ENCODE results near the gene CARHSP1.
"Not testable (repeated sequence)": the region's sequence is repeated elsewhere in the genome, so short reads cannot be mapped to it uniquely, and the experiment has no call there.

Gene CARHSP1

DNA sequence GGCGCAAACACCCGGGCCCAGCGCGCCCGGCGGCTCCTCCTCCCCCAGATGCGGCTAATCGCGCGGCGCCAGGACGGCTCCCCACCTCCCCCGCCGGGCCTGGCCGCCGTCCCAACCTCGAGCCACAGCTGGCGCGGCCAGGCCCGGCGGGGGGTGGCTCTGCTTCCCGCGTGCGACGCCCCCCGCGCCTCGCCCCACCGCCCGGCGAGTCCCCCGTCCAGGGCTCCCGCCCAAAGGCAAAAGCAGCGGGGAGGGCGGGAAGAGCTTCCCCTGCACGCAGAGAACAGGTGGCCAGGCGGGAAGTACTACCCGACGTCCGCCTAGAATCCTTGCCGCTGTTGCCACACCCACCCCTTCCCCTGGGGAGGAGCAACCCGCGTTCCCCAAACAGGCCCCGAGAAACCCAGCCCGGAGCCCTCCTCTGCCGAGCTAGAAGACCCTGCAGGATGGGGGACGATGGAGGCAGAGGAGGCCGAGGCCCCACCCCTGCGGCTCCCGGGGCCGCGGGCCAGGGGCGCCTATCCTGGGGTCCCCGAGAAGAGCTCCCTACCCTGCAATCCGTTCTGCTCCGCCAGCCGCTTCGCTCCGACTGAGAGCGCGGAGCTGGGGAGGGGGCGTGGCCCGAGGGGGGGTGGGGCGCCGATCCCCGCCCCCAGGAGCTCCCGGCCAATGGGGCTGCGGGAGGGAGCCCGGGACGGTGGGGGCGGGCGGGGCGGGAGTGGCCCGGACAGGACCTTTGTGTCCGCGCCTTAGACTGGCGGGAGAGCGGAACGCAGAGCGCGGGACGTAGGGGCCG, at the start of gene CARHSP1:
CARHSP1 (minus strand) TSS at position 591 of the 796 bp plus-strand sequence. CDS start 9,678 bp downstream, outside the sequence.
- peak; percentile 78 for ATAC-seq
- TF ChIP-seq TCF4 (CRISPR knock-in tag; IDR thresholded peaks at IDR 0.05; ENCODE audit: borderline replicate concordance) = peak; percentile 18; the same call in 1 of the 2 replicates
- TF ChIP-seq, protein P1, sequence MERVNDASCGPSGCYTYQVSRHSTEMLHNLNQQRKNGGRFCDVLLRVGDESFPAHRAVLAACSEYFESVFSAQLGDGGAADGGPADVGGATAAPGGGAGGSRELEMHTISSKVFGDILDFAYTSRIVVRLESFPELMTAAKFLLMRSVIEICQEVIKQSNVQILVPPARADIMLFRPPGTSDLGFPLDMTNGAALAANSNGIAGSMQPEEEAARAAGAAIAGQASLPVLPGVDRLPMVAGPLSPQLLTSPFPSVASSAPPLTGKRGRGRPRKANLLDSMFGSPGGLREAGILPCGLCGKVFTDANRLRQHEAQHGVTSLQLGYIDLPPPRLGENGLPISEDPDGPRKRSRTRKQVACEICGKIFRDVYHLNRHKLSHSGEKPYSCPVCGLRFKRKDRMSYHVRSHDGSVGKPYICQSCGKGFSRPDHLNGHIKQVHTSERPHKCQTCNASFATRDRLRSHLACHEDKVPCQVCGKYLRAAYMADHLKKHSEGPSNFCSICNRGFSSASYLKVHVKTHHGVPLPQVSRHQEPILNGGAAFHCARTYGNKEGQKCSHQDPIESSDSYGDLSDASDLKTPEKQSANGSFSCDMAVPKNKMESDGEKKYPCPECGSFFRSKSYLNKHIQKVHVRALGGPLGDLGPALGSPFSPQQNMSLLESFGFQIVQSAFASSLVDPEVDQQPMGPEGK (CRISPR knock-in tag; IDR thresholded peaks at IDR 0.05; ENCODE audit: borderline replicate concordance) = peak; percentile 55; the same call in 1 of the 2 replicates
- TF ChIP-seq, protein P2, sequence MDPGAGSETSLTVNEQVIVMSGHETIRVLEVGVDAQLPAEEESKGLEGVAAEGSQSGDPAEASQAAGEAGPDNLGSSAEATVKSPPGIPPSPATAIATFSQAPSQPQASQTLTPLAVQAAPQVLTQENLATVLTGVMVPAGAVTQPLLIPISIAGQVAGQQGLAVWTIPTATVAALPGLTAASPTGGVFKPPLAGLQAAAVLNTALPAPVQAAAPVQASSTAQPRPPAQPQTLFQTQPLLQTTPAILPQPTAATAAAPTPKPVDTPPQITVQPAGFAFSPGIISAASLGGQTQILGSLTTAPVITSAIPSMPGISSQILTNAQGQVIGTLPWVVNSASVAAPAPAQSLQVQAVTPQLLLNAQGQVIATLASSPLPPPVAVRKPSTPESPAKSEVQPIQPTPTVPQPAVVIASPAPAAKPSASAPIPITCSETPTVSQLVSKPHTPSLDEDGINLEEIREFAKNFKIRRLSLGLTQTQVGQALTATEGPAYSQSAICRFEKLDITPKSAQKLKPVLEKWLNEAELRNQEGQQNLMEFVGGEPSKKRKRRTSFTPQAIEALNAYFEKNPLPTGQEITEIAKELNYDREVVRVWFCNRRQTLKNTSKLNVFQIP (CRISPR knock-in tag; IDR thresholded peaks at IDR 0.05; ENCODE audit: borderline replicate concordance, low read depth) = no peak

DNA sequence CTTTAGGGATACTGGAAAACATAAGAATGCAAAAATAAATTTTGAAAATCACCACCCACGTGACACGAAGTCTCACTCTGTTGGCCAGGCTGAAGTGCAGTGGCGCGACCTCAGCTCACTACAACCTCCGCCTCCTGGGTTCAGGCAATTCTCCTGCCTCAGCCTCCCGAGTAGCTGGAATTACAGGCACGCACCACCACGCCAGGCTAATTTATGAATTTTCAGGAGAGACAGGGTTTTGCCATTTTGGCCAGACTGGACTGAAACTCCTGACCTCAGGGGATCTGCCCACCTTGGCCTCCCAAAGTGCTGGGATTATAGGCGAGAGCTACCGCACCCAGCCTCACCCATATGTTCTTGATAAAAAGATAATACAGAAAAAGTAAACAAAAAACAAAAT, 48.5 kb upstream of the CARHSP1 start:
- not testable (repeated sequence) for ATAC-seq

DNA sequence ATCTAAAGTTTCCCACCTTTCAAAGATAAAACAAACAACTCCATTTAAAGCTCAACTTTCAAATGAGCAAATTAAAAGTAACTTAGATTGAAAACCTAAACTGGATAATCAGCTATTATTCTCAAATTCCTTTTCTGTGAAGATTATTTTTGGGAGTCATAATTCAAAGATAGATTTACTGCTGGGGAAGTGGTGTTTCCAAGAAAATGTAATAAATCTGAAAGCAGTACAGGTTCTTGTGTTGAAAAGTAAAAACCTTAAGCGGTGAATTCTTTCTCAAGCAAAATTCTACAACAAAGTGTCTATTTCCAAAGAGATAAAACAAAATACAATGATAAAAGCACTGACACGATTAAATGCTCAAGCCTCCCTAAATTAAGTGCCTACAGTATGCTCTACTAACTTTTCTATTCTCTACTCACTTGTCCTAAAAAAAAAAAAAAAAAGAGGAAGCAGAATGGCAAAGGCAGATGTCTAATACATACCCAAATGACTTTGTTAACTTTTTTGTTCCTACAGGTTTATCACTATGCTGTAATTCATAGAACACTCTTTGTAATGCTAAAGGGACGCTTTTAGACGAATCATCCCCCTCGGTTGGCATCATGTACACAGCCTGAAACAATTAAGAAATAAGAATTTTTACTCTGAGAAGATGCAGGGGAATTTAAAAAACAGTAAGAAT, 47.9 kb upstream of the CARHSP1 start:
- no peak for ATAC-seq
- TF ChIP-seq ARNTL (CRISPR knock-in tag; IDR thresholded peaks at IDR 0.05; ENCODE audit: borderline replicate concordance, low read depth) (no peak), ZC3H10 (CRISPR knock-in tag; IDR thresholded peaks at IDR 0.05) (no peak), BACH2 (CRISPR knock-in tag; IDR thresholded peaks at IDR 0.05; ENCODE audit: borderline replicate concordance) (no peak), OSR1 (CRISPR knock-in tag; IDR thresholded peaks at IDR 0.05) (no peak), TOX (CRISPR knock-in tag; IDR thresholded peaks at IDR 0.05; ENCODE audit: borderline replicate concordance) (no peak), SNAI2 (CRISPR knock-in tag; IDR thresholded peaks at IDR 0.05) (no peak), ESRRG (CRISPR knock-in tag; IDR thresholded peaks at IDR 0.05) (no peak), ZNF8 (CRISPR knock-in tag; IDR thresholded peaks at IDR 0.05) (no peak), RARB (CRISPR knock-in tag; IDR thresholded peaks at IDR 0.05) (no peak), ZFP3 (CRISPR knock-in tag; IDR thresholded peaks at IDR 0.05) (no peak), TCF4 (CRISPR knock-in tag; IDR thresholded peaks at IDR 0.05; ENCODE audit: borderline replicate concordance) (no peak), PPARA (CRISPR knock-in tag; IDR thresholded peaks at IDR 0.05; ENCODE audit: borderline replicate concordance) (no peak), ZNF565 (CRISPR knock-in tag; conservative IDR thresholded peaks at IDR 0.05; ENCODE audit: low read depth) (no peak), CSDC2 (CRISPR knock-in tag; IDR thresholded peaks at IDR 0.05) (no peak), GLIS3 (CRISPR knock-in tag; IDR thresholded peaks at IDR 0.05) (no peak), ISL1 (CRISPR knock-in tag; IDR thresholded peaks at IDR 0.05) (no peak)
- TF ChIP-seq, protein P3, sequence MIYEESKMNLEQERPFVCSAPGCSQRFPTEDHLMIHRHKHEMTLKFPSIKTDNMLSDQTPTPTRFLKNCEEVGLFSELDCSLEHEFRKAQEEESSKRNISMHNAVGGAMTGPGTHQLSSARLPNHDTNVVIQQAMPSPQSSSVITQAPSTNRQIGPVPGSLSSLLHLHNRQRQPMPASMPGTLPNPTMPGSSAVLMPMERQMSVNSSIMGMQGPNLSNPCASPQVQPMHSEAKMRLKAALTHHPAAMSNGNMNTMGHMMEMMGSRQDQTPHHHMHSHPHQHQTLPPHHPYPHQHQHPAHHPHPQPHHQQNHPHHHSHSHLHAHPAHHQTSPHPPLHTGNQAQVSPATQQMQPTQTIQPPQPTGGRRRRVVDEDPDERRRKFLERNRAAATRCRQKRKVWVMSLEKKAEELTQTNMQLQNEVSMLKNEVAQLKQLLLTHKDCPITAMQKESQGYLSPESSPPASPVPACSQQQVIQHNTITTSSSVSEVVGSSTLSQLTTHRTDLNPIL (CRISPR knock-in tag; IDR thresholded peaks at IDR 0.05; ENCODE audit: low read depth) = no peak
- TF ChIP-seq, protein P4, sequence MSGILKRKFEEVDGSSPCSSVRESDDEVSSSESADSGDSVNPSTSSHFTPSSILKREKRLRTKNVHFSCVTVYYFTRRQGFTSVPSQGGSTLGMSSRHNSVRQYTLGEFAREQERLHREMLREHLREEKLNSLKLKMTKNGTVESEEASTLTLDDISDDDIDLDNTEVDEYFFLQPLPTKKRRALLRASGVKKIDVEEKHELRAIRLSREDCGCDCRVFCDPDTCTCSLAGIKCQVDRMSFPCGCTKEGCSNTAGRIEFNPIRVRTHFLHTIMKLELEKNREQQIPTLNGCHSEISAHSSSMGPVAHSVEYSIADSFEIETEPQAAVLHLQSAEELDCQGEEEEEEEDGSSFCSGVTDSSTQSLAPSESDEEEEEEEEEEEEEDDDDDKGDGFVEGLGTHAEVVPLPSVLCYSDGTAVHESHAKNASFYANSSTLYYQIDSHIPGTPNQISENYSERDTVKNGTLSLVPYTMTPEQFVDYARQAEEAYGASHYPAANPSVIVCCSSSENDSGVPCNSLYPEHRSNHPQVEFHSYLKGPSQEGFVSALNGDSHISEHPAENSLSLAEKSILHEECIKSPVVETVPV (CRISPR knock-in tag; IDR thresholded peaks at IDR 0.05) = no peak
- TF ChIP-seq, protein P2 (CRISPR knock-in tag; IDR thresholded peaks at IDR 0.05; ENCODE audit: borderline replicate concordance, low read depth) = no peak
- TF ChIP-seq, protein P5, sequence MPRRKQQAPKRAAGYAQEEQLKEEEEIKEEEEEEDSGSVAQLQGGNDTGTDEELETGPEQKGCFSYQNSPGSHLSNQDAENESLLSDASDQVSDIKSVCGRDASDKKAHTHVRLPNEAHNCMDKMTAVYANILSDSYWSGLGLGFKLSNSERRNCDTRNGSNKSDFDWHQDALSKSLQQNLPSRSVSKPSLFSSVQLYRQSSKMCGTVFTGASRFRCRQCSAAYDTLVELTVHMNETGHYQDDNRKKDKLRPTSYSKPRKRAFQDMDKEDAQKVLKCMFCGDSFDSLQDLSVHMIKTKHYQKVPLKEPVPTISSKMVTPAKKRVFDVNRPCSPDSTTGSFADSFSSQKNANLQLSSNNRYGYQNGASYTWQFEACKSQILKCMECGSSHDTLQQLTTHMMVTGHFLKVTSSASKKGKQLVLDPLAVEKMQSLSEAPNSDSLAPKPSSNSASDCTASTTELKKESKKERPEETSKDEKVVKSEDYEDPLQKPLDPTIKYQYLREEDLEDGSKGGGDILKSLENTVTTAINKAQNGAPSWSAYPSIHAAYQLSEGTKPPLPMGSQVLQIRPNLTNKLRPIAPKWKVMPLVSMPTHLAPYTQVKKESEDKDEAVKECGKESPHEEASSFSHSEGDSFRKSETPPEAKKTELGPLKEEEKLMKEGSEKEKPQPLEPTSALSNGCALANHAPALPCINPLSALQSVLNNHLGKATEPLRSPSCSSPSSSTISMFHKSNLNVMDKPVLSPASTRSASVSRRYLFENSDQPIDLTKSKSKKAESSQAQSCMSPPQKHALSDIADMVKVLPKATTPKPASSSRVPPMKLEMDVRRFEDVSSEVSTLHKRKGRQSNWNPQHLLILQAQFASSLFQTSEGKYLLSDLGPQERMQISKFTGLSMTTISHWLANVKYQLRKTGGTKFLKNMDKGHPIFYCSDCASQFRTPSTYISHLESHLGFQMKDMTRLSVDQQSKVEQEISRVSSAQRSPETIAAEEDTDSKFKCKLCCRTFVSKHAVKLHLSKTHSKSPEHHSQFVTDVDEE (CRISPR knock-in tag; IDR thresholded peaks at IDR 0.05) = no peak

All from SK-N-SH treated with all-trans-retinoic acid at 6 μM for 48 hours (cell line).